Ishikawa (cell line): ENCODE measurements around the gene HINT2.

Source experiments
- CEBPB ChIP-seq: IDR thresholded peaks from 2 replicates; pipeline ENCODE4 v1.6.1; 2012
- CREB1 ChIP-seq: IDR thresholded peaks from 2 replicates; pipeline ENCODE4 v1.6.1; 2012; ENCODE audit warnings: low read depth
- EGR1 ChIP-seq: IDR thresholded peaks from 2 replicates; pipeline ENCODE4 v1.6.1; 2012
- EP300 ChIP-seq: IDR thresholded peaks from 2 replicates; pipeline ENCODE4 v1.6.1; 2012; ENCODE audit warnings: borderline replicate concordance
- FOXM1 ChIP-seq: IDR thresholded peaks from 2 replicates; pipeline ENCODE4 v1.6.1; 2012; ENCODE audit warnings: low read depth, borderline replicate concordance
- MAX ChIP-seq: IDR thresholded peaks from 2 replicates; pipeline ENCODE4 v1.6.1; 2012
- NFIC ChIP-seq: IDR thresholded peaks from 2 replicates; pipeline ENCODE4 v1.6.1; 2012
- RAD21 ChIP-seq: IDR thresholded peaks from 2 replicates; pipeline ENCODE4 v1.6.1; 2012; ENCODE audit warnings: low read depth
- TAF1 ChIP-seq: IDR thresholded peaks from 2 replicates; pipeline ENCODE4 v1.6.1; 2012; ENCODE audit warnings: low read depth, mild to moderate bottlenecking
- TCF12 ChIP-seq: IDR thresholded peaks from 2 replicates; pipeline ENCODE4 v1.6.1; 2012; ENCODE audit warnings: low read depth
- TEAD4 ChIP-seq: IDR thresholded peaks from 2 replicates; pipeline ENCODE4 v1.6.1; 2012
- YY1 ChIP-seq: IDR thresholded peaks from 2 replicates; pipeline ENCODE4 v1.6.1; 2012; ENCODE audit warnings: low read depth
- ZBTB7A ChIP-seq: IDR thresholded peaks from 2 replicates; pipeline ENCODE4 v1.6.1; 2012; ENCODE audit warnings: low read depth
- TF ChIP-seq, protein P1 (sequence below): IDR thresholded peaks from 2 replicates; pipeline ENCODE4 v1.6.1; 2012

HINT2 gene

GRCh38 chr9:35766997-35767396 is 47.8 kb downstream of the HINT2 start:
- TF ChIP-seq CEBPB: no peak
- no peak for TF ChIP-seq EGR1
- no peak for TF ChIP-seq RAD21
- TF ChIP-seq FOXM1: no peak

DNA sequence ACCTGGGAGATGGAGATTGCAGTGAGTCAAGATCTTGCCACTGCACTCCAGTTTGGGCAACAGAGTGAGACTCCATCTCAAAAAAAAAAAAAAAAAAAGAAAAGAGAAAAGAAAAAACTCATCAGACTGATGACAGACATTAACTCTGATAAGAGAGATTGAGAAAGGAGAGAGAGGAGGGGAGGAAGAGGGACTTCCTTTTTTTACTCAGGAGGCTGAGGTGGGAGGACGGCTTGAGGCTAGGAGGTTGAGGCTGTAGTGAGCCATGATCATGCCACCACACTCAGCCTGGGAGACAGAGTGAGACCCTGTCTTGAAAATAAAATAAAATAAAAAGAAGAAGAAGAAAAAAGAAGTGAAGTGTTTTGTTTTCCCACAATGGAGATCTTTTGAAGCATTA is 51.0 kb downstream of the HINT2 start:
- TF ChIP-seq FOXM1: no peak
- TF ChIP-seq, protein P1, sequence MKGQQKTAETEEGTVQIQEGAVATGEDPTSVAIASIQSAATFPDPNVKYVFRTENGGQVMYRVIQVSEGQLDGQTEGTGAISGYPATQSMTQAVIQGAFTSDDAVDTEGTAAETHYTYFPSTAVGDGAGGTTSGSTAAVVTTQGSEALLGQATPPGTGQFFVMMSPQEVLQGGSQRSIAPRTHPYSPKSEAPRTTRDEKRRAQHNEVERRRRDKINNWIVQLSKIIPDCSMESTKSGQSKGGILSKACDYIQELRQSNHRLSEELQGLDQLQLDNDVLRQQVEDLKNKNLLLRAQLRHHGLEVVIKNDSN: no peak
- TF ChIP-seq NFIC: no peak
- no peak for TF ChIP-seq CEBPB
- TF ChIP-seq ZBTB7A: no peak
- no peak for TF ChIP-seq RAD21
- no peak for TF ChIP-seq MAX
- TF ChIP-seq YY1: no peak
- no peak for TF ChIP-seq EGR1
- TF ChIP-seq TCF12: no peak
- no peak for TF ChIP-seq EP300
- TF ChIP-seq CREB1: no peak
- no peak for TF ChIP-seq TEAD4

GRCh38 chr9:35763181-35763580 is 51.7 kb downstream of the HINT2 start:
- no peak for TF ChIP-seq TCF12
- no peak for TF ChIP-seq RAD21
- TF ChIP-seq EP300: no peak
- no peak for TF ChIP-seq MAX
- TF ChIP-seq, protein P1: no peak
- TF ChIP-seq YY1: no peak
- no peak for TF ChIP-seq NFIC
- no peak for TF ChIP-seq TAF1
- no peak for TF ChIP-seq FOXM1
